IMR-90 (cell line): ENCODE measurements around the gene PYGL. TPM values are rescaled to one million over a fixed set of nuclear protein-coding genes. Genes with fewer than 3 reads are reported as not detected.
"Not testable (repeated sequence)": the region's sequence is repeated elsewhere in the genome, so short reads cannot be mapped to it uniquely, and the experiment has no call there.

Experiments
- ATAC-seq: fragments of 200-7000 bp; cut with Tn5 transposase; 2 replicates; pipeline ENCODE4 v1.9.1; 2020; ENCODE audit warnings: low read depth, mild to moderate bottlenecking, moderate library complexity
- BruUV-seq: library from RNA; stranded (reverse); fragments of 400-500 nt; replicated peaks from 2 replicates; lab custom pipeline; 2021; lab: Mats Ljungman, UMichigan
- CTCF ChIA-PET: fragments of 300-600 bp; formaldehyde crosslinking; extraction: SDS; loops from one replicate; lab custom pipeline; 2021; ENCODE audit warnings: antibody characterized with exemption; lab: Yijun Ruan, JAX
- POLR2A ChIA-PET: fragments of 300-600 bp; sonication (Branson Sonifier 250); formaldehyde crosslinking; loops from one replicate; lab custom pipeline; 2022; ENCODE audit warnings: antibody characterized with exemption; ENCODE audit not compliant: unreplicated experiment; lab: Charles Lee
- DNase-seq: peaks from one replicate; pipeline ENCODE4 v3.0.0; 2013
- H2AFZ ChIP-seq: replicated peaks from 2 replicates; pipeline ENCODE3; 2013; ENCODE audit warnings: low read length, mild to moderate bottlenecking; ENCODE audit not compliant: poor library complexity
- H2AK5ac ChIP-seq: 2 replicates; pipeline ENCODE4 v1.6.1; 2013; ENCODE audit warnings: low read depth, low read length, inconsistent platforms
- H2AK9ac ChIP-seq: replicated peaks from 2 replicates; pipeline ENCODE3; 2013; ENCODE audit warnings: mild to moderate bottlenecking, low read depth, low read length, moderate library complexity; ENCODE audit not compliant: poor library complexity
- H2BK120ac ChIP-seq: 2 replicates; pipeline ENCODE4 v1.6.1; 2013; ENCODE audit warnings: low read depth, low read length, inconsistent platforms
- H2BK15ac ChIP-seq: 3 replicates; pipeline ENCODE4 v1.6.1; 2013; ENCODE audit warnings: low read depth, low read length, inconsistent platforms
- H2BK20ac ChIP-seq: 2 replicates; pipeline ENCODE4 v1.6.1; 2013; ENCODE audit warnings: low read depth, mild to moderate bottlenecking, inconsistent platforms, low read length, moderate library complexity
- H2BK5ac ChIP-seq: 2 replicates; pipeline ENCODE4 v1.6.1; 2013; ENCODE audit warnings: mild to moderate bottlenecking, low read depth, low read length, inconsistent platforms; ENCODE audit not compliant: poor library complexity, severe bottlenecking
- H3K14ac ChIP-seq: replicated peaks from 2 replicates; pipeline ENCODE4 v1.6.1; 2013; ENCODE audit warnings: low read depth, low read length, inconsistent platforms
- H3K18ac ChIP-seq: 2 replicates; pipeline ENCODE4 v1.6.1; 2013; ENCODE audit warnings: low read depth, low read length, control low read depth
- H3K23ac ChIP-seq: 2 replicates; pipeline ENCODE4 v1.6.1; 2013; ENCODE audit warnings: low read depth, low read length, inconsistent platforms
- H3K27ac ChIP-seq: 2 replicates; pipeline ENCODE4 v1.5.1; 2013; ENCODE audit warnings: mild to moderate bottlenecking, control low read depth, low read length; ENCODE audit not compliant: insufficient read depth
- H3K27me3 ChIP-seq: 2 replicates; pipeline ENCODE4 v1.6.1; 2013; ENCODE audit warnings: low read length; ENCODE audit not compliant: control insufficient read depth, insufficient read depth
- H3K36me3 ChIP-seq: 2 replicates; pipeline ENCODE4 v1.6.1; 2013; ENCODE audit warnings: low read length, mixed read lengths; ENCODE audit not compliant: control insufficient read depth, insufficient read depth
- H3K4ac ChIP-seq: 2 replicates; pipeline ENCODE4 v1.6.1; 2013; ENCODE audit warnings: low read depth, low read length, inconsistent platforms
- H3K4me1 ChIP-seq: 2 replicates; pipeline ENCODE4 v1.6.1; 2013; ENCODE audit warnings: low read length, mixed read lengths; ENCODE audit not compliant: control insufficient read depth, insufficient read depth
- H3K4me2 ChIP-seq: 2 replicates; pipeline ENCODE4 v1.6.1; 2013; ENCODE audit warnings: low read depth, mild to moderate bottlenecking, control low read depth, low read length, moderate library complexity
- H3K4me3 ChIP-seq: 2 replicates; pipeline ENCODE4 v1.5.1; 2013; ENCODE audit warnings: low read depth, mild to moderate bottlenecking, control low read depth, low read length, moderate library complexity; ENCODE audit not compliant: insufficient read depth
- H3K56ac ChIP-seq: 2 replicates; pipeline ENCODE4 v1.6.1; 2013; ENCODE audit warnings: low read length, inconsistent platforms; ENCODE audit not compliant: insufficient read depth; ENCODE audit errors: extremely low read depth
- H3K79me1 ChIP-seq, 2 experiments: 2 replicates each; pipeline ENCODE4 v1.6.1; 2013; ENCODE audit warnings: low read length in 2 of 2, inconsistent platforms in 1 of 2, low read depth in 1 of 2
- H3K9ac ChIP-seq: 2 replicates; pipeline ENCODE4 v1.6.1; 2013; ENCODE audit warnings: low read depth, low read length, control low read depth
- H3K9me1 ChIP-seq: 2 replicates; pipeline ENCODE4 v1.6.1; 2013; ENCODE audit warnings: low read length, inconsistent platforms; ENCODE audit not compliant: insufficient read depth
- H3K9me3 ChIP-seq: 2 replicates; pipeline ENCODE4 v1.6.1; 2013; ENCODE audit warnings: low read length; ENCODE audit not compliant: control insufficient read depth, insufficient read depth
- H4K20me1 ChIP-seq: 2 replicates; pipeline ENCODE4 v1.6.1; 2013; ENCODE audit warnings: low read length, inconsistent platforms; ENCODE audit not compliant: insufficient read depth
- H4K5ac ChIP-seq: 2 replicates; pipeline ENCODE4 v1.6.1; 2013; ENCODE audit warnings: mild to moderate bottlenecking, low read depth, low read length, control low read depth
- H4K8ac ChIP-seq, 2 experiments: 2 replicates each; pipeline ENCODE4 v1.6.1; 2013; ENCODE audit warnings: low read depth in 2 of 2, low read length in 2 of 2, control low read depth in 1 of 2, inconsistent platforms in 1 of 2
- H4K91ac ChIP-seq: 2 replicates; pipeline ENCODE4 v1.6.1; 2013; ENCODE audit warnings: low read depth, low read length, inconsistent platforms; ENCODE audit not compliant: insufficient read depth
- WGBS, 2 experiments: methylation state at CpG; one replicate each; pipeline versions ENCODE4 v1.1.5 to v1.1.7; 2013; ENCODE audit warnings: missing lambda C conversion rate in 2 of 2; ENCODE audit not compliant: insufficient read length in 1 of 2; ENCODE audit errors: extremely low coverage in 2 of 2; 5-methylcytosine and 5-hydroxymethylcytosine counted together
- dilution Hi-C: fragments of 300-500 bp; cut with HindIII; formaldehyde crosslinking; loops from one replicate; pipeline ENCODE4 v1.14.3; 2018; ENCODE audit warnings: low sequenced_read_pairs; ENCODE audit not compliant: unreplicated experiment
- in situ Hi-C: fragments of 300-500 bp; cut with MboI; formaldehyde crosslinking; loops from 3 replicates; pipeline ENCODE4 v1.14.3; 2019; ENCODE audit warnings: low sequenced_read_pairs, inconsistent platforms, mixed read lengths
- intact Hi-C: fragments of 100-400 bp; cut with micrococcal nuclease; formaldehyde crosslinking; loops from 2 replicates; pipeline ENCODE4 v1.10.0; 2022
- polyA plus RNA-seq, 3 experiments: library from polyadenylated mRNA; depleted of rRNA; stranded (reverse); fragments of >200 nt; gene quantifications; 2 replicates each; pipeline ENCODE4 v1.2.3, GENCODE V29; 2012; ENCODE audit warnings: low replicate concordance in 1 of 3
- total RNA-seq: library from RNA; depleted of rRNA; stranded (reverse); fragments of >200 nt; gene quantifications from 2 replicates; pipeline ENCODE4 v1.2.3, GENCODE V29; 2012

The PYGL gene
- total and polyA plus RNA-seq, 2 of the 4 experiments (the other 2 are of a cell fraction) = 52.3 to 70.4 TPM

DNA sequence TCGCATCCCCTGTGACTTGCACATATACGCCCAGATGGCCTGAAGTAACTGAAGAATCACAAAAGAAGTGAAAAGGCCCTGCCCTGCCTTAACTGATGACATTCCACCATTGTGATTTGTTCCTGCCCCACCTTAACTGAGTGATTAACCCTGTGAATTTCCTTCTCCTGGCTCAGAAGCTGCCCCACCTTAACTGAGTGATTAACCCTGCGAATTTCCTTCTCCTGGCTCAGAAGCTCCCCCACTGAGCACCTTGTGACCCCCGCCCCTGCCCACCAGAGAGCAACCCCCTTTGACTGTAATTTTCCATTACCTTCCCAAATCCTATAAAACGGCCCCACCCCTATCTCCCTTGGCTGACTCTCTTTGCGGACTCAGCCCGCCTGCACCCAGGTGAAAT lies 47.9 kb downstream of the PYGL start:
- ATAC-seq, H3K4me1 ChIP-seq, BruUV-seq, intact Hi-C loops, H3K14ac ChIP-seq, H2BK20ac ChIP-seq, H4K5ac ChIP-seq, H3K79me1 ChIP-seq, H2BK5ac ChIP-seq, H2AFZ ChIP-seq, H3K9me1 ChIP-seq, H4K91ac ChIP-seq, in situ Hi-C loops, CTCF ChIA-PET, H3K36me3 ChIP-seq, H3K56ac ChIP-seq, H3K9ac ChIP-seq, H4K20me1 ChIP-seq, H3K4me3 ChIP-seq, H4K8ac ChIP-seq, H3K23ac ChIP-seq, POLR2A ChIA-PET, dilution Hi-C loops, H3K4ac ChIP-seq, H3K27ac ChIP-seq, H3K4me2 ChIP-seq, H3K18ac ChIP-seq, H2BK15ac ChIP-seq, DNase-seq, H3K27me3 ChIP-seq, H2BK120ac ChIP-seq, H2AK5ac ChIP-seq, H2AK9ac ChIP-seq, H3K9me3 ChIP-seq: not testable (repeated sequence)
- no CpG with 5 or more reads among the region's 7 CpGs for WGBS, 2 experiments
